Prostate gland (tissue), 2 donors: ENCODE results near the gene GSTM1. TPM values are rescaled to one million over a fixed set of nuclear protein-coding genes. Genes with fewer than 3 reads are reported as not detected.
"Not testable (repeated sequence)": the region's sequence is repeated elsewhere in the genome, so short reads cannot be mapped to it uniquely, and the experiment has no call there.

Source experiments
- DNase-seq: peaks from one replicate; pipeline ENCODE4 v3.0.0-alpha.2; 2019; ENCODE audit warnings: low spot score
- H3K27ac ChIP-seq, 2 donors: fragments of 200-600 bp; sonication (generic); 2 replicates each; pipeline ENCODE4 v1.5.1; 2017 to 2019
- H3K27me3 ChIP-seq: fragments of 200-600 bp; sonication (generic); replicated peaks from 2 replicates; pipeline ENCODE4 v1.5.1; 2019; ENCODE audit not compliant: insufficient read depth
- H3K36me3 ChIP-seq, 2 donors: fragments of 200-600 bp; sonication (generic); 1 replicate in 1 of 2; 2 replicates in 1 of 2; pipeline versions ENCODE4 v1.5.1 to v1.8.1; 2017 to 2019
- H3K4me1 ChIP-seq: fragments of 200-600 bp; sonication (generic); replicated peaks from 2 replicates; pipeline ENCODE4 v1.5.1; 2019
- H3K4me3 ChIP-seq, 2 donors: fragments of 200-600 bp; sonication (generic); 2 replicates each; pipeline ENCODE4 v1.5.1; 2017 to 2019
- H3K9me3 ChIP-seq: fragments of 200-600 bp; sonication (generic); 2 replicates; pipeline ENCODE4 v1.5.1; 2017
- CTCF ChIP-seq, 4 experiments: fragments of 200-600 bp in 2 of 4; fragments of 450-650 bp in 2 of 4; sonication (generic) in 2 of 4; IDR thresholded peaks; 1 replicate in 3 of 4; 2 replicates in 1 of 4; pipeline ENCODE4 v1.5.1; 2016 to 2019; ENCODE audit warnings: antibody characterized with exemption in 4 of 4, mild to moderate bottlenecking in 2 of 4, moderate library complexity in 2 of 4
- POLR2A ChIP-seq: fragments of 450-650 bp; IDR thresholded peaks from one replicate; pipeline ENCODE4 v1.6.1; 2016; ENCODE audit warnings: antibody characterized with exemption, mild to moderate bottlenecking
- POLR2AphosphoS5 ChIP-seq: sonication (generic); formaldehyde crosslinking; IDR thresholded peaks from one replicate; pipeline ENCODE4 v1.6.1; 2017; ENCODE audit warnings: antibody characterized with exemption
- WGBS: methylation state at CpG from one replicate; pipeline ENCODE4 v1.1.5; 2018; 5-methylcytosine and 5-hydroxymethylcytosine counted together
- intact Hi-C: fragments of 100-400 bp; cut with DNase I; formaldehyde crosslinking; loops from one replicate; pipeline ENCODE4 v1.14.2; 2022
- total RNA-seq, 2 donors: library from RNA; depleted of rRNA; stranded (reverse); fragments of >200 nt; gene quantifications; one replicate each; pipeline ENCODE4 v1.1.0, GENCODE V29; 2016

Gene GSTM1
- total RNA-seq, 2 donors from 2014 or later = not detected

GRCh38 chr1:109669246-109669948 is 18.2 kb upstream of the GSTM1 start:
- no peaks in the 10 kb centered on the region for H3K9me3 ChIP-seq
- H3K4me1 ChIP-seq = no peaks in the 10 kb centered on the region
- no peak overlapping the region for H3K27ac ChIP-seq
- H3K27me3 ChIP-seq = no peaks in the 10 kb centered on the region
- no peaks in the 10 kb centered on the region for H3K36me3 ChIP-seq
- no peak overlapping the region for H3K4me3 ChIP-seq
- 82% methylated on average over 21 of the region's 22 CpGs for WGBS
- no peak for DNase-seq
- TF ChIP-seq POLR2A (no peak), POLR2AphosphoS5 (no peak), CTCF (IDR thresholded peaks at IDR 0.05) (no peak)
- intact Hi-C loops = loop anchor here (2.0 to 5.0 kb wide), 2 partner anchors 69 to 103 kb away; no protein-coding TSS in a partner anchor

- 89% methylated on average over 5 of the region's 5 CpGs for WGBS
- not testable (repeated sequence) for H3K27ac ChIP-seq, H3K4me3 ChIP-seq, H3K27me3 ChIP-seq, DNase-seq, H3K4me1 ChIP-seq, H3K9me3 ChIP-seq, H3K36me3 ChIP-seq
- intact Hi-C loops = loop anchor here (2.0 to 5.0 kb wide), 2 partner anchors 69 to 102 kb away; no protein-coding TSS in a partner anchor
These were observed 17.7 kb upstream of the GSTM1 start for GRCh38 chr1:109669949-109670302.

GRCh38 chr1:109671067-109671466 is 16.6 kb upstream of the GSTM1 start:
- no peaks in the 10 kb centered on the region for H3K4me1 ChIP-seq
- H3K27me3 ChIP-seq = no peaks in the 10 kb centered on the region
- intact Hi-C loops = no loop called here
- H3K27ac ChIP-seq = no peak overlapping the region
- DNase-seq = no peak
- TF ChIP-seq POLR2AphosphoS5 = no peak
- TF ChIP-seq CTCF (IDR thresholded peaks at IDR 0.05) = no peak
- TF ChIP-seq POLR2A = no peak
- H3K36me3 ChIP-seq = no peaks in the 10 kb centered on the region
- no peaks in the 10 kb centered on the region for H3K9me3 ChIP-seq
- no peak overlapping the region for H3K4me3 ChIP-seq
- WGBS = 97% methylated on average over 5 of the region's 5 CpGs

GRCh38 chr1:109673861-109674260 is 13.8 kb upstream of the GSTM1 start:
- H3K27me3 ChIP-seq, H3K36me3 ChIP-seq, intact Hi-C loops, H3K9me3 ChIP-seq, DNase-seq, H3K27ac ChIP-seq, H3K4me1 ChIP-seq, H3K4me3 ChIP-seq: not testable (repeated sequence)
- 82% methylated on average over 2 of the region's 2 CpGs for WGBS

- H3K27ac ChIP-seq, H3K4me1 ChIP-seq, H3K36me3 ChIP-seq, H3K4me3 ChIP-seq, H3K27me3 ChIP-seq, intact Hi-C loops, H3K9me3 ChIP-seq, DNase-seq: not testable (repeated sequence)
- 72% methylated on average over 3 of the region's 3 CpGs for WGBS
These were observed 10.8 kb upstream of the GSTM1 start for GRCh38 chr1:109676683-109677381.

- intact Hi-C loops = no loop called here
- 80% methylated on average over 3 of the region's 3 CpGs for WGBS
- Histone ChIP-seq H3K36me3 (no peaks in the 10 kb centered on the region), H3K4me1 (no peaks in the 10 kb centered on the region), H3K27me3 (no peaks in the 10 kb centered on the region), H3K27ac (no peak overlapping the region), H3K4me3 (no peak overlapping the region), H3K9me3 (no peaks in the 10 kb centered on the region)
- TF ChIP-seq POLR2A = no peak
- no peak for DNase-seq
These were observed 10.2 kb upstream of the GSTM1 start for GRCh38 chr1:109677459-109677858.

- DNase-seq, intact Hi-C loops, H3K4me1 ChIP-seq, H3K36me3 ChIP-seq, H3K27ac ChIP-seq, H3K9me3 ChIP-seq, H3K27me3 ChIP-seq, H3K4me3 ChIP-seq: not testable (repeated sequence)
- 85% methylated on average over 2 of the region's 2 CpGs for WGBS
These were observed 9.0 kb upstream of the GSTM1 start for GRCh38 chr1:109678637-109679036.

- H3K27me3 ChIP-seq, H3K4me3 ChIP-seq, H3K4me1 ChIP-seq, H3K27ac ChIP-seq, H3K36me3 ChIP-seq, intact Hi-C loops, DNase-seq, H3K9me3 ChIP-seq: not testable (repeated sequence)
- no CpG with 5 or more reads among the region's 6 CpGs for WGBS
These were observed 2.8 kb upstream of the GSTM1 start for GRCh38 chr1:109684777-109685176.

GRCh38 chr1:109685399-109685798 is 2.2 kb upstream of the GSTM1 start:
- H3K9me3 ChIP-seq, H3K27me3 ChIP-seq, intact Hi-C loops, H3K4me3 ChIP-seq, DNase-seq, H3K36me3 ChIP-seq, H3K27ac ChIP-seq, H3K4me1 ChIP-seq: not testable (repeated sequence)
- no CpG with 5 or more reads among the region's 1 CpG for WGBS

- DNase-seq, H3K4me1 ChIP-seq, H3K4me3 ChIP-seq, H3K27me3 ChIP-seq, H3K36me3 ChIP-seq, H3K27ac ChIP-seq, H3K9me3 ChIP-seq, intact Hi-C loops: not testable (repeated sequence)
- no CpG with 5 or more reads among the region's 4 CpGs for WGBS
These were observed 1.7 kb upstream of the GSTM1 start for GRCh38 chr1:109685890-109686289.
